Panc1 (cell line): Measurements from ENCODE around the gene GREB1L. TPM values are rescaled to one million over a fixed set of nuclear protein-coding genes. Genes with fewer than 3 reads are reported as not detected.

Experiments used
- ATAC-seq: fragments of 200-7000 bp; cut with Tn5 transposase; 2 replicates; pipeline ENCODE4 v1.9.1; 2020; ENCODE audit warnings: mild to moderate bottlenecking, moderate library complexity
- BruUV-seq: library from RNA; stranded (reverse); fragments of 400-500 nt; replicated peaks from 2 replicates; lab custom pipeline; 2021; lab: Mats Ljungman, UMichigan
- CTCF ChIA-PET: fragments of 300-600 bp; sonication (Branson Sonifier 250); formaldehyde crosslinking; loops from one replicate; lab custom pipeline; 2022; ENCODE audit warnings: antibody characterized with exemption; lab: Charles Lee
- POLR2A ChIA-PET: fragments of 300-600 bp; sonication (Branson Sonifier 250); formaldehyde crosslinking; loops from one replicate; lab custom pipeline; 2022; ENCODE audit warnings: antibody characterized with exemption; lab: Charles Lee
- DNase-seq: peaks from one replicate; pipeline ENCODE4 v3.0.0-alpha.2; 2010; ENCODE audit warnings: low read depth, low spot score
- H3K27ac ChIP-seq: 2 replicates; pipeline ENCODE4 v1.5.1; 2011; ENCODE audit warnings: mild to moderate bottlenecking, low read length, inconsistent platforms
- H3K27me3 ChIP-seq: fragments of 200-500 bp; sonication (Bioruptor generic); 2 replicates; pipeline ENCODE4 v1.6.0; 2014; ENCODE audit warnings: low read length, inconsistent platforms; ENCODE audit not compliant: control insufficient read depth, insufficient read depth
- H3K36me3 ChIP-seq: fragments of 200-500 bp; sonication (Bioruptor generic); 2 replicates; pipeline ENCODE4 v1.5.1; 2014; ENCODE audit warnings: inconsistent platforms, mild to moderate bottlenecking, low read length, moderate library complexity; ENCODE audit not compliant: control insufficient read depth, insufficient read depth
- H3K4me1 ChIP-seq: 2 replicates; pipeline ENCODE4 v1.5.1; 2011; ENCODE audit warnings: inconsistent platforms, mild to moderate bottlenecking, low read length, moderate library complexity; ENCODE audit not compliant: control insufficient read depth, insufficient read depth
- H3K4me3 ChIP-seq, 2 experiments: 2 replicates each; pipeline ENCODE4 v1.5.1; 2011 to 2012; ENCODE audit warnings: low read depth in 2 of 2, low read length in 2 of 2, mild to moderate bottlenecking in 2 of 2, inconsistent platforms in 1 of 2, moderate library complexity in 1 of 2
- H3K9me3 ChIP-seq: fragments of 200-500 bp; sonication (Bioruptor generic); 2 replicates; pipeline ENCODE4 v1.5.1; 2014; ENCODE audit warnings: low read depth, mild to moderate bottlenecking, inconsistent platforms, low read length, moderate library complexity; ENCODE audit not compliant: control insufficient read depth, insufficient read depth
- CTCF ChIP-seq: fragments of 450-650 bp; IDR thresholded peaks from 2 replicates; pipeline ENCODE4 v1.5.1; 2017; ENCODE audit warnings: mild to moderate bottlenecking
- POLR2AphosphoS5 ChIP-seq: IDR thresholded peaks from 2 replicates; pipeline ENCODE4 v1.6.1; 2012; ENCODE audit warnings: mild to moderate bottlenecking, low read depth, low read length, moderate library complexity
- SIN3A ChIP-seq: IDR thresholded peaks from 2 replicates; pipeline ENCODE4 v1.6.1; 2012; ENCODE audit warnings: low read depth, mild to moderate bottlenecking, low read length, moderate library complexity, borderline replicate concordance; ENCODE audit not compliant: insufficient read depth
- TCF7L2 ChIP-seq: IDR thresholded peaks from 2 replicates; pipeline ENCODE4 v1.6.1; 2011; ENCODE audit warnings: mild to moderate bottlenecking, low read depth, low read length, inconsistent platforms
- in situ Hi-C: cut with HindIII; loops from 2 replicates; pipeline ENCODE4 v1.10.0; 2016; ENCODE audit warnings: low sequenced_read_pairs, low pct_unique_long_range_greater_than_20kb
- intact Hi-C: fragments of 100-400 bp; cut with micrococcal nuclease; formaldehyde crosslinking; loops from one replicate; pipeline ENCODE4 v1.10.0; 2022; ENCODE audit not compliant: unreplicated experiment
- total RNA-seq: library from RNA; stranded (reverse); gene quantifications from one replicate; pipeline ENCODE4 v1.2.1, GENCODE V29; 2021; ENCODE audit not compliant: unreplicated experiment
- TF ChIP-seq, protein P1 (sequence below), 2 experiments: IDR thresholded peaks; 2 replicates each; pipeline ENCODE4 v1.6.1; 2011 to 2012; ENCODE audit warnings: low read depth in 2 of 2, control low read depth in 1 of 2, low read length in 1 of 2, mild to moderate bottlenecking in 1 of 2, moderate library complexity in 1 of 2; ENCODE audit not compliant: insufficient read depth in 1 of 2

The GREB1L gene
- total RNA-seq, 1 experiment from 2014 or later = 11.0 TPM

GRCh38 chr18:21444465-21445212 lies 202.6 kb downstream of the GREB1L start:
- in situ Hi-C loops = no loop called here
- BruUV-seq = no TSS peak
- intact Hi-C loops = loop anchor here (2.0 kb wide), 1 partner anchor 250 kb away; no protein-coding TSS in a partner anchor
- Histone ChIP-seq H3K27ac (no peak overlapping the region), H3K36me3 (no peaks in the 10 kb centered on the region), H3K4me1 (no peaks in the 10 kb centered on the region), H3K9me3 (no peaks in the 10 kb centered on the region), H3K27me3 (no peaks in the 10 kb centered on the region), H3K4me3 (no peak overlapping the region)
- ChIA-PET CTCF (no interaction called here), POLR2A (no interaction called here)
- peak; percentile 84 for ATAC-seq
- TF ChIP-seq, protein P1, sequence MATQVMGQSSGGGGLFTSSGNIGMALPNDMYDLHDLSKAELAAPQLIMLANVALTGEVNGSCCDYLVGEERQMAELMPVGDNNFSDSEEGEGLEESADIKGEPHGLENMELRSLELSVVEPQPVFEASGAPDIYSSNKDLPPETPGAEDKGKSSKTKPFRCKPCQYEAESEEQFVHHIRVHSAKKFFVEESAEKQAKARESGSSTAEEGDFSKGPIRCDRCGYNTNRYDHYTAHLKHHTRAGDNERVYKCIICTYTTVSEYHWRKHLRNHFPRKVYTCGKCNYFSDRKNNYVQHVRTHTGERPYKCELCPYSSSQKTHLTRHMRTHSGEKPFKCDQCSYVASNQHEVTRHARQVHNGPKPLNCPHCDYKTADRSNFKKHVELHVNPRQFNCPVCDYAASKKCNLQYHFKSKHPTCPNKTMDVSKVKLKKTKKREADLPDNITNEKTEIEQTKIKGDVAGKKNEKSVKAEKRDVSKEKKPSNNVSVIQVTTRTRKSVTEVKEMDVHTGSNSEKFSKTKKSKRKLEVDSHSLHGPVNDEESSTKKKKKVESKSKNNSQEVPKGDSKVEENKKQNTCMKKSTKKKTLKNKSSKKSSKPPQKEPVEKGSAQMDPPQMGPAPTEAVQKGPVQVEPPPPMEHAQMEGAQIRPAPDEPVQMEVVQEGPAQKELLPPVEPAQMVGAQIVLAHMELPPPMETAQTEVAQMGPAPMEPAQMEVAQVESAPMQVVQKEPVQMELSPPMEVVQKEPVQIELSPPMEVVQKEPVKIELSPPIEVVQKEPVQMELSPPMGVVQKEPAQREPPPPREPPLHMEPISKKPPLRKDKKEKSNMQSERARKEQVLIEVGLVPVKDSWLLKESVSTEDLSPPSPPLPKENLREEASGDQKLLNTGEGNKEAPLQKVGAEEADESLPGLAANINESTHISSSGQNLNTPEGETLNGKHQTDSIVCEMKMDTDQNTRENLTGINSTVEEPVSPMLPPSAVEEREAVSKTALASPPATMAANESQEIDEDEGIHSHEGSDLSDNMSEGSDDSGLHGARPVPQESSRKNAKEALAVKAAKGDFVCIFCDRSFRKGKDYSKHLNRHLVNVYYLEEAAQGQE (IDR thresholded peaks at IDR 0.05; ENCODE audit: insufficient read depth in 1 of 2, low read depth in 2 of 2, low read length in 1 of 2) = no peak
- TF ChIP-seq POLR2AphosphoS5 = no peak
- TF ChIP-seq CTCF = peak; percentile 77
- no peak for TF ChIP-seq SIN3A
- DNase-seq = peak; percentile 36

GRCh38 chr18:21448299-21448698 lies 206.3 kb downstream of the GREB1L start:
- ChIA-PET CTCF (no interaction called here), POLR2A (no interaction called here)
- no peak overlapping the region for H3K4me3 ChIP-seq
- ATAC-seq (no peak), DNase-seq (no peak)
- no peaks in the 10 kb centered on the region for H3K4me1 ChIP-seq
- H3K36me3 ChIP-seq = no peaks in the 10 kb centered on the region
- no peak overlapping the region for H3K27ac ChIP-seq
- in situ Hi-C loops (no loop called here), intact Hi-C loops (no loop called here)
- BruUV-seq = no TSS peak
- TF ChIP-seq SIN3A = no peak
- no peak for TF ChIP-seq POLR2AphosphoS5
- TF ChIP-seq TCF7L2 = no peak
- TF ChIP-seq, protein P1 (IDR thresholded peaks at IDR 0.05; ENCODE audit: insufficient read depth in 1 of 2, low read depth in 2 of 2, low read length in 1 of 2) = no peak
- no peak for TF ChIP-seq CTCF
- no peaks in the 10 kb centered on the region for H3K9me3 ChIP-seq
- no peaks in the 10 kb centered on the region for H3K27me3 ChIP-seq
